OCI-LY7 (cell line): ENCODE results near the gene CCN6. TPM values are rescaled to one million over a fixed set of nuclear protein-coding genes. Genes with fewer than 3 reads are reported as not detected.

Experiments
- BruUV-seq: library from RNA; stranded (reverse); fragments of 400-500 nt; replicated peaks from 2 replicates; lab custom pipeline; 2021; lab: Mats Ljungman, UMichigan
- CTCF ChIA-PET: fragments of 300-600 bp; sonication (Branson Sonifier 250); formaldehyde crosslinking; loops from one replicate; lab custom pipeline; 2022; ENCODE audit warnings: antibody characterized with exemption; ENCODE audit not compliant: unreplicated experiment; lab: Charles Lee
- POLR2A ChIA-PET: fragments of 300-600 bp; sonication (Branson Sonifier 250); formaldehyde crosslinking; loops from one replicate; lab custom pipeline; 2022; ENCODE audit warnings: antibody characterized with exemption; lab: Charles Lee
- DNase-seq: peaks from one replicate; pipeline ENCODE4 v3.0.0-alpha.2; 2015; ENCODE audit warnings: low spot score
- H2AFZ ChIP-seq: fragments of 200-600 bp; sonication (generic), shearing (Covaris generic); 2 replicates; pipeline ENCODE4 v1.6.1; 2014; ENCODE audit warnings: mild to moderate bottlenecking, antibody characterized with exemption, low read length, moderate library complexity
- H3K27ac ChIP-seq: fragments of 200-600 bp; sonication (generic); 2 replicates; pipeline ENCODE4 v1.5.1; 2014; ENCODE audit warnings: mixed run types, low read depth, mild to moderate bottlenecking, moderate library complexity, low read length, inconsistent platforms; ENCODE audit not compliant: poor library complexity, severe bottlenecking
- H3K36me3 ChIP-seq: fragments of 200-600 bp; sonication (generic); 2 replicates; pipeline ENCODE4 v1.6.1; 2014; ENCODE audit warnings: mild to moderate bottlenecking, antibody characterized with exemption, low read length, moderate library complexity, mixed read lengths; ENCODE audit not compliant: insufficient read depth
- H3K4me1 ChIP-seq: fragments of 200-600 bp; sonication (generic); 2 replicates; pipeline ENCODE4 v1.5.1; 2014; ENCODE audit warnings: mild to moderate bottlenecking, low read length; ENCODE audit not compliant: insufficient read depth, poor library complexity, severe bottlenecking
- H3K4me2 ChIP-seq: fragments of 200-600 bp; sonication (generic); 2 replicates; pipeline ENCODE4 v1.6.1; 2014; ENCODE audit warnings: mild to moderate bottlenecking, low read length
- H3K4me3 ChIP-seq: fragments of 200-600 bp; sonication (generic); 2 replicates; pipeline ENCODE4 v1.5.1; 2014; ENCODE audit warnings: mild to moderate bottlenecking, low read depth, low read length; ENCODE audit not compliant: poor library complexity, severe bottlenecking
- H3K79me2 ChIP-seq: fragments of 200-600 bp; sonication (generic); 2 replicates; pipeline ENCODE4 v1.6.1; 2016; ENCODE audit warnings: low read depth, mild to moderate bottlenecking, low read length, moderate library complexity, mixed read lengths; ENCODE audit not compliant: insufficient read depth
- H3K9me2 ChIP-seq: fragments of 200-600 bp; sonication (generic); 2 replicates; pipeline ENCODE4 v1.6.1; 2016; ENCODE audit warnings: mild to moderate bottlenecking, low read length, mixed read lengths; ENCODE audit not compliant: insufficient read depth
- H3K9me3 ChIP-seq: fragments of 200-600 bp; sonication (generic); 2 replicates; pipeline ENCODE4 v1.6.1; 2014; ENCODE audit warnings: mild to moderate bottlenecking, mixed run types, low read length, mixed read lengths
- H4K20me1 ChIP-seq: fragments of 200-600 bp; sonication (generic); 2 replicates; pipeline ENCODE4 v1.6.1; 2014; ENCODE audit warnings: mild to moderate bottlenecking, antibody characterized with exemption, low read length, moderate library complexity, mixed read lengths; ENCODE audit not compliant: insufficient read depth
- EZH2phosphoT487 ChIP-seq: fragments of 200-600 bp; sonication (generic); IDR thresholded peaks from 2 replicates; pipeline ENCODE4 v1.6.1; 2018; ENCODE audit warnings: low read depth, borderline replicate concordance, mild to moderate bottlenecking, mixed run types, antibody characterized with exemption, low read length, moderate library complexity, mixed read lengths
- intact Hi-C: fragments of 100-400 bp; cut with micrococcal nuclease; formaldehyde crosslinking; loops from one replicate; pipeline ENCODE4 v1.10.0; 2022; ENCODE audit not compliant: unreplicated experiment
- total RNA-seq, 2 experiments: library from RNA; depleted of rRNA in 1 of 2; stranded (reverse); fragments of >200 nt in 1 of 2; shearing (Covaris generic) in 1 of 2; gene quantifications; 2 replicates each; pipeline ENCODE4 v1.2.3, GENCODE V29; 2014 to 2022
- TF ChIP-seq, protein P1 (sequence below): fragments of 200-600 bp; sonication (generic); conservative IDR thresholded peaks from 2 replicates; pipeline ENCODE4 v1.5.1; 2014; ENCODE audit warnings: mild to moderate bottlenecking, antibody characterized with exemption, low read length, moderate library complexity, mixed read lengths

CCN6 gene
- total RNA-seq, 2 experiments from 2014 or later: not detected

DNA sequence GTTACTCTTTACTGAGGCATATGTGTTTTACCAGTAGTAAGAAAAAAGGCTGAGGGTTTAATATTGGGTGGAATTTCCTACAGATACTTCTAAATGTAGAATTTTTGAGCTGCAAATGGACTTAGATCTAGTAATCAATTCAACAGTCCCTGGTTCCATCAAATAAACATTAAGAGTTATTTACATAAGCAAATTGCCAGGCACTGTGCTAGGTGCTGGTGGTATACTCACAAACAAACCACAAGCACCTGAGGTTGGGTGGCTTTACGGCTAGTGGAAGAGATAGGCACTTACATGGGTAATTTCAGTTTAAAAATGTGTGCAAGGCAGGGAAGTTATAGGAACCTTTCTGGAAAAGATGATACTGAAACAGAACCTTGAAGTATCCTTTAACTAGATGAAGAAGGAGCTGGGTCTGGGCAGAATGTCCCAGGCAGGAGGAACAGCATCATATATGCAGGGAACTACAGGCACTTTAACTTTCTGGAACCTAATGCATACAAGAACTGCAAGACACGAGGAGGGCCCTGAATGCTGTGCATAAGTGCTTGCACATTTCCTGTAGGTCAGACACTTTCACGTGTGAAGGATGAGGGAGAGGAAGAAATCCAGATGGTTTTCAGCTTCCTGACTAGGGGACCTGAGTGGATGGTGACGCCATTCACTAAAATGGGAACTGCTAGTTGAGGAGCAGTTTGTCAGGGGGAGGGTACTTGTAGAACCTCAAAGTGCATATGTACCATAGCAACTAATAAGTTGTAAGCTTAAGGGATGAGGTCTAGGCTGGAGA, 4.5 kb downstream of the CCN6 start:
- ChIA-PET CTCF (interaction anchor here (1.1 kb wide), 1 partner anchor 15 kb away, joined by 3 read pairs; no protein-coding TSS in a partner anchor), POLR2A (interaction anchor here (0.7 to 1.3 kb wide), 2 partner anchors 14 to 541 kb away, joined by 3 to 5 read pairs; no protein-coding TSS in a partner anchor)
- no TSS peak for BruUV-seq

DNA sequence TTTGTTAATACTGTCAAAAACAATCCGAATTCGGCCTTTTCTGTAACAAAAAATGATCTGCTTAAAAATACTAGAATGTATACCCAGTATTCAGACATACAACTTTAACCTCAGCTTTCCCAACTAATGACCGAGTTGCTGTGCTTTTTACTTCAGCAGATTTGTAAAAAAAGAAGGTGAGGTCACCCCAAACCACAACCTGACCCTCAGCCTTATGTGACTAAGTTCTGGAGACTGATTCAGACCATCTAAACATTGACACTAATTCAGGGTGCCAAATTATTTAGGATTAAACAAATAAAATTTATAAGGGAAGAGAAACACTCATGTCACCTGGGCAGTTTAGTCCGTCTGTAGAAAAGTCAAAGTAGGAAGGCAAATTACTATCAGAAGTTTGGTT, 7.7 kb downstream of the CCN6 start:
- ChIA-PET CTCF (no interaction called here), POLR2A (interaction anchor here (0.7 to 1.4 kb wide), 3 partner anchors 10 to 26 kb away, joined by 3 to 4 read pairs (median 3); partner anchors contain the start of genes FAM229B and TUBE1)
- no peaks in the 10 kb centered on the region for H3K4me1 ChIP-seq
- H3K36me3 ChIP-seq: no peaks in the 10 kb centered on the region
- H3K9me3 ChIP-seq: no peaks in the 10 kb centered on the region
- no peak overlapping the region for H3K27ac ChIP-seq
- no peak for DNase-seq
- H4K20me1 ChIP-seq: no peaks in the 10 kb centered on the region
- intact Hi-C loops: no loop called here
- no peak overlapping the region for H3K4me3 ChIP-seq
- no peaks in the 10 kb centered on the region for H3K79me2 ChIP-seq
- TF ChIP-seq EZH2phosphoT487: no peak
- TF ChIP-seq, protein P1, sequence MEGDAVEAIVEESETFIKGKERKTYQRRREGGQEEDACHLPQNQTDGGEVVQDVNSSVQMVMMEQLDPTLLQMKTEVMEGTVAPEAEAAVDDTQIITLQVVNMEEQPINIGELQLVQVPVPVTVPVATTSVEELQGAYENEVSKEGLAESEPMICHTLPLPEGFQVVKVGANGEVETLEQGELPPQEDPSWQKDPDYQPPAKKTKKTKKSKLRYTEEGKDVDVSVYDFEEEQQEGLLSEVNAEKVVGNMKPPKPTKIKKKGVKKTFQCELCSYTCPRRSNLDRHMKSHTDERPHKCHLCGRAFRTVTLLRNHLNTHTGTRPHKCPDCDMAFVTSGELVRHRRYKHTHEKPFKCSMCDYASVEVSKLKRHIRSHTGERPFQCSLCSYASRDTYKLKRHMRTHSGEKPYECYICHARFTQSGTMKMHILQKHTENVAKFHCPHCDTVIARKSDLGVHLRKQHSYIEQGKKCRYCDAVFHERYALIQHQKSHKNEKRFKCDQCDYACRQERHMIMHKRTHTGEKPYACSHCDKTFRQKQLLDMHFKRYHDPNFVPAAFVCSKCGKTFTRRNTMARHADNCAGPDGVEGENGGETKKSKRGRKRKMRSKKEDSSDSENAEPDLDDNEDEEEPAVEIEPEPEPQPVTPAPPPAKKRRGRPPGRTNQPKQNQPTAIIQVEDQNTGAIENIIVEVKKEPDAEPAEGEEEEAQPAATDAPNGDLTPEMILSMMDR: no peak
- H3K4me2 ChIP-seq: no peak overlapping the region
- no peak overlapping the region for H2AFZ ChIP-seq
- no peaks in the 10 kb centered on the region for H3K9me2 ChIP-seq
- no TSS peak for BruUV-seq

More for the DNA sequence above, 4.5 kb downstream of the CCN6 start:
- H3K79me2 ChIP-seq: no peaks in the 10 kb centered on the region
- H3K27ac ChIP-seq: no peak overlapping the region
- no peaks in the 10 kb centered on the region for H3K9me3 ChIP-seq
- H2AFZ ChIP-seq: no peak overlapping the region
- H3K9me2 ChIP-seq: no peaks in the 10 kb centered on the region
- no peaks in the 10 kb centered on the region for H3K36me3 ChIP-seq
- no peak overlapping the region for H3K4me3 ChIP-seq
- no peaks in the 10 kb centered on the region for H3K4me1 ChIP-seq
- no peak overlapping the region for H3K4me2 ChIP-seq
- no peak for TF ChIP-seq EZH2phosphoT487
- TF ChIP-seq, protein P1: no peak
- intact Hi-C loops: no loop called here
- DNase-seq: no peak
- H4K20me1 ChIP-seq: no peaks in the 10 kb centered on the region

DNA sequence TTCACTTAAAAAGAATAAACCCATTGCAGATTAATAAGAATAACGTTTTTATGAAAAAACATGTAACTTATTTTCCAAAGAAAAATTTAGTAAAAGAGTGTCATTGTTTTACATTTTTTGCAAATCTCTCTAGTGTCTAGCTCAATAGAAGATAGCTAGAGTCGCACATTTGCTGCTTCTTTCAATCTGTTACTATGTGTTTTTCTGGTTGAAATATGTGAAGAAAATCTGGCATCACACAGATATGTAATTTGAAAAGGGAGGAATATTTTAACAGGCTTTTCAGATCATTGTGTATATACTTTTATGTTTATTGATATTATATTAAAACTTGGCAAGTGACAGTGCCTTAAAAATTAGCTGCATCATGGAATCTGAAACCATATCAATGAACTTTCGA, 9.1 kb downstream of the CCN6 start:
- H3K9me2 ChIP-seq: no peaks in the 10 kb centered on the region
- no peak overlapping the region for H2AFZ ChIP-seq
- H3K4me1 ChIP-seq: no peaks in the 10 kb centered on the region
- H4K20me1 ChIP-seq: no peaks in the 10 kb centered on the region
- ChIA-PET CTCF (no interaction called here), POLR2A (no interaction called here)
- no peak for TF ChIP-seq EZH2phosphoT487
- TF ChIP-seq, protein P1: no peak
- no peaks in the 10 kb centered on the region for H3K36me3 ChIP-seq
- no peak for DNase-seq
- no peak overlapping the region for H3K27ac ChIP-seq
- intact Hi-C loops: no loop called here
- H3K4me3 ChIP-seq: no peak overlapping the region
- no TSS peak for BruUV-seq
- H3K9me3 ChIP-seq: no peaks in the 10 kb centered on the region
- H3K4me2 ChIP-seq: no peak overlapping the region
- H3K79me2 ChIP-seq: no peaks in the 10 kb centered on the region
